ENCODE results near the gene RRM2.

Gene RRM2

GRCh38 chr2:10122500-10123280, at the start of gene RRM2:
Gene RRM2, plus strand, starts transcription at chr2:10122739. Its CDS starts 60 bp downstream, at chr2:10122799.
- peak; percentile 69 for DNase-seq

GRCh38 chr2:10073706-10074105, 48.8 kb upstream of the RRM2 start:
- no peak for DNase-seq

GRCh38 chr2:10075101-10075500, 47.4 kb upstream of the RRM2 start:
- DNase-seq = no peak

- DNase-seq = no peak
Measured at GRCh38 chr2:10075571-10076209, 46.8 kb upstream of the RRM2 start.

GRCh38 chr2:10076511-10076910, 46.0 kb upstream of the RRM2 start:
- DNase-seq = no peak

GRCh38 chr2:10076988-10077527, 45.5 kb upstream of the RRM2 start:
- no peak for DNase-seq

GRCh38 chr2:10078001-10078400, 44.5 kb upstream of the RRM2 start:
- DNase-seq = no peak

GRCh38 chr2:10078704-10079265, 43.8 kb upstream of the RRM2 start:
- DNase-seq = no peak

GRCh38 chr2:10079266-10079869, 43.2 kb upstream of the RRM2 start:
- no peak for DNase-seq

- DNase-seq = no peak
Measured at GRCh38 chr2:10079870-10080535, 42.5 kb upstream of the RRM2 start, which contains the start of gene CYS1. Gene CYS1, minus strand, starts transcription at chr2:10080411. Its CDS starts 188 bp downstream, at chr2:10080223.

- DNase-seq = no peak
Measured at GRCh38 chr2:10080536-10081304, 41.8 kb upstream of the RRM2 start.

GRCh38 chr2:10083046-10083445, 39.5 kb upstream of the RRM2 start:
- DNase-seq = no peak

GRCh38 chr2:10083692-10084211, 38.8 kb upstream of the RRM2 start:
- no peak for DNase-seq

GRCh38 chr2:10084223-10084865, 38.2 kb upstream of the RRM2 start:
- DNase-seq = no peak

GRCh38 chr2:10085043-10085667, 37.4 kb upstream of the RRM2 start:
- no peak for DNase-seq

GRCh38 chr2:10085668-10086059, 36.9 kb upstream of the RRM2 start:
- no peak for DNase-seq

- DNase-seq = no peak
Measured at GRCh38 chr2:10086950-10087349, 35.6 kb upstream of the RRM2 start.

- no peak for DNase-seq
Measured at GRCh38 chr2:10087360-10087759, 35.2 kb upstream of the RRM2 start.

GRCh38 chr2:10089565-10090190, 32.9 kb upstream of the RRM2 start:
- DNase-seq = no peak

- DNase-seq = no peak
Measured at GRCh38 chr2:10091182-10091888, 31.2 kb upstream of the RRM2 start.
